Activated naive CD4-positive, alpha-beta T cell treated with Interleukin-2 at 50 U/mL for 16 hours (primary cell): ENCODE data around the gene KCNJ12.

Source experiments
- DNase-seq: peaks from one replicate; pipeline ENCODE4 v3.0.0-alpha.2; 2020

The KCNJ12 gene

GRCh38 chr17:21370430-21370829, 5.7 kb upstream of the KCNJ12 start:
- no peak for DNase-seq

GRCh38 chr17:21371511-21372081, 4.6 kb upstream of the KCNJ12 start:
- DNase-seq = no peak

- DNase-seq = no peak
These were observed 3.8 kb upstream of the KCNJ12 start for GRCh38 chr17:21372256-21372954.

GRCh38 chr17:21373036-21373435, 3.1 kb upstream of the KCNJ12 start:
- DNase-seq = no peak

- no peak for DNase-seq
These were observed 2.3 kb upstream of the KCNJ12 start for GRCh38 chr17:21373696-21374440.

- no peak for DNase-seq
These were observed 1.6 kb upstream of the KCNJ12 start for GRCh38 chr17:21374441-21375161.

GRCh38 chr17:21375162-21375560, 996 bp upstream of the KCNJ12 start:
- DNase-seq = no peak

- DNase-seq = no peak
These were observed 438 bp upstream of the KCNJ12 start for GRCh38 chr17:21375757-21376080.

GRCh38 chr17:21376759-21377690, 868 bp downstream of the KCNJ12 start:
- no peak for DNase-seq

GRCh38 chr17:21377705-21378396, 1.7 kb downstream of the KCNJ12 start:
- no peak for DNase-seq

GRCh38 chr17:21378553-21378952, 2.4 kb downstream of the KCNJ12 start:
- no peak for DNase-seq

GRCh38 chr17:21379080-21379711, 3.0 kb downstream of the KCNJ12 start:
- no peak for DNase-seq

- DNase-seq = no peak
These were observed 4.5 kb downstream of the KCNJ12 start for GRCh38 chr17:21380659-21381058.

- no peak for DNase-seq
These were observed 5.0 kb downstream of the KCNJ12 start for GRCh38 chr17:21381076-21381706.

- no peak for DNase-seq
These were observed 6.7 kb downstream of the KCNJ12 start for GRCh38 chr17:21382560-21383495.

GRCh38 chr17:21385281-21385845, 9.2 kb downstream of the KCNJ12 start:
- DNase-seq = no peak

GRCh38 chr17:21387616-21388015, 11.5 kb downstream of the KCNJ12 start:
- no peak for DNase-seq

GRCh38 chr17:21388066-21388465, 11.9 kb downstream of the KCNJ12 start:
- no peak for DNase-seq

- no peak for DNase-seq
These were observed 12.8 kb downstream of the KCNJ12 start for GRCh38 chr17:21388944-21389343.
